Tibial nerve (tissue), 4 donors: ENCODE measurements around the gene TOX2. TPM values are rescaled to one million over a fixed set of nuclear protein-coding genes. Genes with fewer than 3 reads are reported as not detected.

Source experiments
- DNase-seq, 2 donors: peaks; one replicate each; pipeline ENCODE4 v3.0.0-alpha.2; 2019; ENCODE audit warnings: low spot score in 2 of 2
- H3K27ac ChIP-seq, 4 donors: fragments of 200-600 bp; sonication (generic) in 3 of 4; one replicate each; pipeline ENCODE4 v1.5.1; 2017 to 2019; ENCODE audit warnings: mild to moderate bottlenecking in 1 of 4
- H3K27me3 ChIP-seq, 2 donors: fragments of 200-600 bp; sonication (generic) in 1 of 2; one replicate each; pipeline versions ENCODE4 v1.5.1 to v1.6.0; 2017 to 2019
- H3K36me3 ChIP-seq, 3 donors: fragments of 200-600 bp; sonication (generic); one replicate each; pipeline ENCODE4 v1.5.1; 2018 to 2019
- H3K4me1 ChIP-seq, 4 donors: fragments of 200-600 bp; sonication (generic) in 3 of 4; one replicate each; pipeline ENCODE4 v1.5.1; 2017 to 2019
- H3K4me3 ChIP-seq, 4 donors: fragments of 200-600 bp; sonication (generic) in 3 of 4; one replicate each; pipeline ENCODE4 v1.5.1; 2017 to 2019; ENCODE audit warnings: mild to moderate bottlenecking in 1 of 4, moderate library complexity in 1 of 4
- H3K9me3 ChIP-seq, 4 donors: fragments of 200-600 bp; sonication (generic) in 3 of 4; one replicate each; pipeline ENCODE4 v1.5.1; 2017 to 2019
- CTCF ChIP-seq, 5 experiments: fragments of 200-600 bp in 3 of 5; fragments of 450-650 bp in 2 of 5; sonication (generic) in 3 of 5; IDR thresholded peaks; one replicate each; pipeline ENCODE4 v1.5.1; 2016 to 2019; ENCODE audit warnings: antibody characterized with exemption in 5 of 5, mild to moderate bottlenecking in 3 of 5, moderate library complexity in 2 of 5
- EP300 ChIP-seq, 2 donors: sonication (generic); formaldehyde crosslinking; IDR thresholded peaks; one replicate each; pipeline ENCODE4 v1.6.1; 2017; ENCODE audit warnings: antibody characterized with exemption in 2 of 2, mild to moderate bottlenecking in 1 of 2
- POLR2A ChIP-seq, 2 donors: fragments of 450-650 bp; IDR thresholded peaks; one replicate each; pipeline ENCODE4 v1.6.1; 2017; ENCODE audit warnings: antibody characterized with exemption in 2 of 2, mild to moderate bottlenecking in 2 of 2, moderate library complexity in 2 of 2
- WGBS, 2 donors: methylation state at CpG; one replicate each; pipeline ENCODE4 v1.1.5; 2018; 5-methylcytosine and 5-hydroxymethylcytosine counted together
- total RNA-seq, 4 donors: library from RNA; depleted of rRNA; stranded (reverse); fragments of >200 nt; gene quantifications; one replicate each; pipeline ENCODE4 v1.1.0, GENCODE V29; 2016

TOX2 gene
- total RNA-seq, 4 donors from 2014 or later, result 1.3 to 3.3 (median 1.9) TPM

GRCh38 chr20:43994486-43995100 lies 79.9 kb downstream of the TOX2 start:
- no peaks in the 10 kb centered on the region for H3K27me3 ChIP-seq
- WGBS, 2 donors, result 79 to 80% methylated on average over 11 of the region's 11 CpGs

GRCh38 chr20:43995645-43996044 lies 81.0 kb downstream of the TOX2 start:
- TF ChIP-seq EP300 (IDR thresholded peaks at IDR 0.05) (no peak), CTCF (IDR thresholded peaks at IDR 0.05) (no peak)
- DNase-seq, result no peak
- H3K9me3 ChIP-seq, result no peaks in the 10 kb centered on the region
- H3K36me3 ChIP-seq, result no peaks in the 10 kb centered on the region
- no peaks in the 10 kb centered on the region for H3K27me3 ChIP-seq
- no peak overlapping the region for H3K27ac ChIP-seq
- H3K4me3 ChIP-seq, result no peak overlapping the region
- H3K4me1 ChIP-seq, result no peaks in the 10 kb centered on the region

More at GRCh38 chr20:43994486-43995100, 79.9 kb downstream of the TOX2 start:
- Histone ChIP-seq H3K36me3 (no peaks in the 10 kb centered on the region), H3K9me3 (peaks cover 0 to 3% (median 0%) of the 10 kb centered on the region in 4 donors), H3K4me1 (no peaks in the 10 kb centered on the region), H3K4me3 (no peak overlapping the region), H3K27ac (no peak overlapping the region)
- no peak for TF ChIP-seq EP300 (IDR thresholded peaks at IDR 0.05)
- TF ChIP-seq CTCF (IDR thresholded peaks at IDR 0.05), result no peak
- no peak for TF ChIP-seq POLR2A (IDR thresholded peaks at IDR 0.05)
- no peak for DNase-seq

GRCh38 chr20:43996240-43996930 lies 81.7 kb downstream of the TOX2 start:
- Histone ChIP-seq H3K27me3 (no peaks in the 10 kb centered on the region), H3K36me3 (no peaks in the 10 kb centered on the region), H3K4me1 (no peaks in the 10 kb centered on the region), H3K4me3 (no peak overlapping the region), H3K27ac (no peak overlapping the region), H3K9me3 (no peaks in the 10 kb centered on the region)
- no peak for DNase-seq
- TF ChIP-seq EP300 (IDR thresholded peaks at IDR 0.05), result no peak
- no peak for TF ChIP-seq POLR2A (IDR thresholded peaks at IDR 0.05)
- TF ChIP-seq CTCF (IDR thresholded peaks at IDR 0.05), result no peak
- WGBS, 2 donors, result 76 to 83% methylated on average over 7 of the region's 7 CpGs

GRCh38 chr20:43999848-44000247 lies 85.2 kb downstream of the TOX2 start:
- H3K36me3 ChIP-seq, result no peaks in the 10 kb centered on the region
- H3K27ac ChIP-seq, result no peak overlapping the region
- 60 to 62% methylated on average over 4 of the region's 4 CpGs for WGBS, 2 donors
- no peak for TF ChIP-seq EP300 (IDR thresholded peaks at IDR 0.05)
- no peak for TF ChIP-seq POLR2A (IDR thresholded peaks at IDR 0.05)
- no peak for TF ChIP-seq CTCF (IDR thresholded peaks at IDR 0.05)
- no peak for DNase-seq
- H3K27me3 ChIP-seq, result no peaks in the 10 kb centered on the region
- no peak overlapping the region for H3K4me3 ChIP-seq
- no peaks in the 10 kb centered on the region for H3K9me3 ChIP-seq
- H3K4me1 ChIP-seq, result no peaks in the 10 kb centered on the region
